ENCODE measurements around the gene ADCY4. TPM values are rescaled to one million over a fixed set of nuclear protein-coding genes. Genes with fewer than 3 reads are reported as not detected.

The ADCY4 gene
- total and polyA plus RNA-seq, 2 donors (not counting 3 experiments of a cell fraction or from before 2014, with no cell fraction given) = 81.6 to 84.0 TPM

GRCh38 chr14:24281636-24282035, 53.2 kb downstream of the ADCY4 start:
- no peak overlapping the region for H3K9ac ChIP-seq (replicated peaks; ENCODE audit: extremely low read depth, insufficient read depth, low read length)
- no peak for FAIRE-seq
- H3K36me3 ChIP-seq (ENCODE audit: control insufficient read depth in 2 of 2, extremely low read depth in 1 of 2, insufficient read depth in 2 of 2, low read length in 2 of 2) = no peaks in the 10 kb centered on the region
- no peak overlapping the region for H3K4me2 ChIP-seq (ENCODE audit: insufficient read depth, low read length)
- no peaks in the 10 kb centered on the region for H3K9me3 ChIP-seq (replicated peaks; ENCODE audit: control insufficient read depth, insufficient read depth, low read length)
- intact Hi-C loops (cut with micrococcal nuclease) = no loop called here
- no peak overlapping the region for H3K4me3 ChIP-seq (replicated peaks in 1 of 3; ENCODE audit: insufficient read depth in 1 of 3, low read depth in 1 of 3, low read length in 3 of 3)
- dilution Hi-C loops (cut with MboI; ENCODE audit: extremely low pct_ligation_motif_present, low sequenced_read_pairs) = no loop called here
- ChIA-PET POLR2A (no interaction called here), CTCF (interaction anchor here (1.5 to 4.0 kb wide), 2 partner anchors 11 to 16 kb away, joined by 4 to 27 read pairs; no protein-coding TSS in a partner anchor)
- no TSS peak for BruUV-seq (replicated peaks)
- H4K20me1 ChIP-seq (replicated peaks; ENCODE audit: control insufficient read depth, extremely low read depth, insufficient read depth, low read length) = no peaks in the 10 kb centered on the region
- TF ChIP-seq MAX (IDR thresholded peaks at IDR 0.05; ENCODE audit: insufficient read depth, insufficient read length) = no peak
- H3K9me1 ChIP-seq (replicated peaks; ENCODE audit: control insufficient read depth, extremely low read depth, insufficient read depth, low read length) = no peaks in the 10 kb centered on the region
- no peak for DNase-seq (ENCODE audit: low read depth, low spot score)
- H2AFZ ChIP-seq (ENCODE audit: low read depth, low read length) = no peak overlapping the region
- no peaks in the 10 kb centered on the region for H3K27me3 ChIP-seq (ENCODE audit: control insufficient read depth in 2 of 2, insufficient read depth in 2 of 2, low read length in 2 of 2)
- no peaks in the 10 kb centered on the region for H3K4me1 ChIP-seq (ENCODE audit: control insufficient read depth, extremely low read depth, insufficient read depth, low read length)
- H3K79me2 ChIP-seq (ENCODE audit: control insufficient read depth, insufficient read depth, low read length) = no peaks in the 10 kb centered on the region
- H3K27ac ChIP-seq (ENCODE audit: insufficient read depth, low read depth, low read length) = no peak overlapping the region

- Histone ChIP-seq H4K20me1 (replicated peaks; ENCODE audit: control insufficient read depth, extremely low read depth, insufficient read depth, low read length) (no peaks in the 10 kb centered on the region), H3K27ac (ENCODE audit: insufficient read depth, low read depth, low read length) (no peak overlapping the region), H3K9me1 (replicated peaks; ENCODE audit: control insufficient read depth, extremely low read depth, insufficient read depth, low read length) (no peaks in the 10 kb centered on the region), H3K79me2 (ENCODE audit: control insufficient read depth, insufficient read depth, low read length) (no peaks in the 10 kb centered on the region), H3K36me3 (ENCODE audit: control insufficient read depth in 2 of 2, extremely low read depth in 1 of 2, insufficient read depth in 2 of 2, low read length in 2 of 2) (no peaks in the 10 kb centered on the region), H3K9me3 (replicated peaks; ENCODE audit: control insufficient read depth, insufficient read depth, low read length) (no peaks in the 10 kb centered on the region), H3K4me3 (replicated peaks in 1 of 3; ENCODE audit: insufficient read depth in 1 of 3, low read depth in 1 of 3, low read length in 3 of 3) (no peak overlapping the region), H3K4me2 (ENCODE audit: insufficient read depth, low read length) (no peak overlapping the region), H3K27me3 (ENCODE audit: control insufficient read depth in 2 of 2, insufficient read depth in 2 of 2, low read length in 2 of 2) (no peaks in the 10 kb centered on the region), H3K9ac (replicated peaks; ENCODE audit: extremely low read depth, insufficient read depth, low read length) (no peak overlapping the region), H3K4me1 (ENCODE audit: control insufficient read depth, extremely low read depth, insufficient read depth, low read length) (no peaks in the 10 kb centered on the region), H2AFZ (ENCODE audit: low read depth, low read length) (no peak overlapping the region)
- dilution Hi-C loops (cut with MboI; ENCODE audit: extremely low pct_ligation_motif_present, low sequenced_read_pairs) = no loop called here
- no peak for TF ChIP-seq GATA2 (IDR thresholded peaks at IDR 0.05; ENCODE audit: insufficient read depth, insufficient read length, low read depth, low read length)
- TF ChIP-seq EZH2 (IDR thresholded peaks at IDR 0.05; ENCODE audit: borderline replicate concordance, low read depth, low read length, severe bottlenecking) = no peak
- TF ChIP-seq MYC (IDR thresholded peaks at IDR 0.05; ENCODE audit: low read depth, low read length) = no peak
- no peak for TF ChIP-seq CTCF (IDR thresholded peaks at IDR 0.05; ENCODE audit: extremely low read depth in 1 of 2, insufficient read depth in 1 of 2, low read depth in 1 of 2, low read length in 2 of 2)
- TF ChIP-seq JUN (IDR thresholded peaks at IDR 0.05; ENCODE audit: borderline replicate concordance, insufficient read depth, insufficient read length, low read depth) = no peak
- CTCF ChIA-PET = interaction anchor here (1.1 to 4.0 kb wide), 5 partner anchors 14 to 65 kb away, joined by 3 to 27 read pairs (median 5); partner anchors contain the start of genes MDP1 and TINF2
- intact Hi-C loops (cut with micrococcal nuclease) = no loop called here
- POLR2A ChIA-PET = interaction anchor here (1.0 kb wide), 1 partner anchor 9 kb away, joined by 4 read pairs; the partner anchor contains the start of gene RABGGTA
- no peak for FAIRE-seq
- BruUV-seq (replicated peaks) = no TSS peak
- no peak for DNase-seq (ENCODE audit: low read depth, low spot score)
Observed at GRCh38 chr14:24280797-24281460, 53.9 kb downstream of the ADCY4 start.
